ENCODE results near the gene OR51M1. TPM values are rescaled to one million over a fixed set of nuclear protein-coding genes. Genes with fewer than 3 reads are reported as not detected.

The OR51M1 gene
- total RNA-seq, 1 experiment from 2014 or later, result not detected

- no peak for TF ChIP-seq CTCF (IDR thresholded peaks at IDR 0.05 in 2 of 3, conservative IDR thresholded peaks at IDR 0.05 in 1 of 3; ENCODE audit: borderline replicate concordance in 1 of 3, insufficient read depth in 1 of 3, low read depth in 2 of 3, low read length in 2 of 3)
- TF ChIP-seq ZFX (IDR thresholded peaks at IDR 0.05), result no peak
- TF ChIP-seq POLR2AphosphoS5 (IDR thresholded peaks at IDR 0.05; ENCODE audit: low read depth, low read length), result no peak
- TF ChIP-seq FOSL1 (IDR thresholded peaks at IDR 0.05; ENCODE audit: low read depth), result no peak
Observed at GRCh38 chr11:5349550-5349949, 34.1 kb upstream of the OR51M1 start (continued).

GRCh38 chr11:5351208-5351607 lies 32.4 kb upstream of the OR51M1 start, which contains the start of gene OR51B6:
Gene OR51B6, plus strand, starts transcription at chr11:5351508. Its CDS starts 0 bp downstream, at chr11:5351508.
- no peaks in the 10 kb centered on the region for H3K9me3 ChIP-seq (ENCODE audit: control insufficient read depth in 1 of 2, insufficient read depth in 1 of 2, low read depth in 1 of 2, low read length in 2 of 2)
- CTCF ChIA-PET, result no interaction called here
- intact Hi-C loops (cut with micrococcal nuclease), result no loop called here
- peak; percentile 5; the same call in 1 of the 2 replicates for ATAC-seq
- H3K79me2 ChIP-seq (ENCODE audit: insufficient read depth, low read length), result peaks cover 99% of the 10 kb centered on the region
- H2AFZ ChIP-seq (ENCODE audit: low read depth, low read length, poor library complexity, severe bottlenecking), result no peak within 1 kb of the TSS
- no peaks in the 10 kb centered on the region for H3K27me3 ChIP-seq (ENCODE audit: insufficient read depth, low read length)
- peaks cover 4 to 52% of the 10 kb centered on the region in 2 experiments; a peak in 3 of 4 replicates for H3K36me3 ChIP-seq (ENCODE audit: control insufficient read depth in 1 of 2, insufficient read depth in 2 of 2, low read length in 2 of 2)
- RAD21 ChIA-PET (ENCODE audit: low non-redundant PET in 1 of 2, low total read pairs in 2 of 2, uncharacterized antibody in 2 of 2, unreplicated experiment in 2 of 2), result no interaction called here
- H3K9ac ChIP-seq (ENCODE audit: low read length), result no peak within 1 kb of the TSS
- DNase-seq (ENCODE audit: low read depth, low spot score), result no peak
- peaks cover 0 to 11% of the 10 kb centered on the region in 2 experiments; a peak in 1 of 4 replicates for H3K4me1 ChIP-seq (ENCODE audit: control insufficient read depth in 1 of 2, insufficient read depth in 2 of 2, low read length in 2 of 2)
- no peak within 1 kb of the TSS for H3K4me3 ChIP-seq (replicated peaks in 1 of 2; ENCODE audit: low read depth in 1 of 2, low read length in 2 of 2)
- H3K4me2 ChIP-seq (ENCODE audit: low read length), result no peak within 1 kb of the TSS
- peaks cover 20% of the 10 kb centered on the region; the same call in 1 of the 2 replicates for H4K20me1 ChIP-seq (ENCODE audit: insufficient read depth)
- POLR2A ChIA-PET, result no interaction called here
- no TSS peak for BruUV-seq (replicated peaks)
- H3K27ac ChIP-seq (ENCODE audit: low read depth, low read length), result no peak within 1 kb of the TSS
- H3K9me2 ChIP-seq (ENCODE audit: insufficient read depth), result no peaks in the 10 kb centered on the region
- TF ChIP-seq ZBTB33 (IDR thresholded peaks at IDR 0.05; ENCODE audit: extremely low read depth, insufficient replicate concordance, low read length) (no peak), EGR1 (IDR thresholded peaks at IDR 0.05; ENCODE audit: low read depth) (no peak), POLR2A (IDR thresholded peaks at IDR 0.05; ENCODE audit: borderline replicate concordance, extremely low read depth, insufficient read depth, insufficient read length) (no peak), ZFX (IDR thresholded peaks at IDR 0.05) (no peak), CTCF (IDR thresholded peaks at IDR 0.05 in 2 of 3, conservative IDR thresholded peaks at IDR 0.05 in 1 of 3; ENCODE audit: borderline replicate concordance in 1 of 3, insufficient read depth in 1 of 3, low read depth in 2 of 3, low read length in 2 of 3) (no peak), ELF1 (IDR thresholded peaks at IDR 0.05; ENCODE audit: borderline replicate concordance, low read depth) (no peak), POLR2AphosphoS5 (IDR thresholded peaks at IDR 0.05; ENCODE audit: low read depth, low read length) (no peak), SRF (IDR thresholded peaks at IDR 0.05; ENCODE audit: low read depth) (no peak), JUND (IDR thresholded peaks at IDR 0.05) (no peak), ZNF274 (IDR thresholded peaks at IDR 0.05; ENCODE audit: low read depth, low read length) (no peak), CEBPB (IDR thresholded peaks at IDR 0.05; ENCODE audit: low read depth) (no peak), FOSL1 (IDR thresholded peaks at IDR 0.05; ENCODE audit: low read depth) (no peak), REST (IDR thresholded peaks at IDR 0.05; ENCODE audit: low read depth) (no peak), RAD21 (IDR thresholded peaks at IDR 0.05; ENCODE audit: low read depth) (no peak), ATF3 (IDR thresholded peaks at IDR 0.05) (no peak)

Data from HCT116 (cell line).